Eye (tissue), 1 donor: ENCODE measurements around the gene POC1A.

Experiments used
- DNase-seq: peaks from one replicate; pipeline ENCODE4 v3.0.0-alpha.2; 2015

Gene POC1A

GRCh38 chr3:52084216-52084945 lies 69.8 kb downstream of the POC1A start:
- no peak for DNase-seq

DNA sequence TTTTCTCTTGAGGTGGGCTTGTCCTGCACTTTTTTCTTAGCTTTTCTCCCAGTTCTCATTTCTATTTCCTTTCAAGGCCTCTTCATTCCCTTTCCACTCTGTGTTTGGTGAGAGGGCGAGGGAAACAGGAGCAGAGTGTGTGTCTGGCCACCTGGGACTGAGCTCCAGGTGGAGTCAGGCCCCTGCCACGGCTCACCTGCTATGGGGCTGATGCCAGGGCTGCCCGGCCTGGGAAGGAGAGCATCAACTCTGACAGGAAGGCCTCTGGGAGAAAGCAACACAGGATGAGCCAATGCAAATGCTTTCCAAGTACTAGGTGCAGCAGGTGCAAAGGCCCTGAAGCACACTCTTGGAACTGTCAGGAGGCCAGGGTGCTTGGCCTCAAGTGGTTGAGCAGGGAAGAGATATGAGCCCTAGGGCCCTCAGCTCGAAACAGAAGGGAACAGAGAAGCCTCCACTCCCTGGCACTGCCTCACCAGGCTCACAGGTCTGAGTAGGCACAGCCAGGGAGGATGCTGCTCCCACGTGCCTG lies 70.6 kb downstream of the POC1A start:
- DNase-seq = no peak

DNA sequence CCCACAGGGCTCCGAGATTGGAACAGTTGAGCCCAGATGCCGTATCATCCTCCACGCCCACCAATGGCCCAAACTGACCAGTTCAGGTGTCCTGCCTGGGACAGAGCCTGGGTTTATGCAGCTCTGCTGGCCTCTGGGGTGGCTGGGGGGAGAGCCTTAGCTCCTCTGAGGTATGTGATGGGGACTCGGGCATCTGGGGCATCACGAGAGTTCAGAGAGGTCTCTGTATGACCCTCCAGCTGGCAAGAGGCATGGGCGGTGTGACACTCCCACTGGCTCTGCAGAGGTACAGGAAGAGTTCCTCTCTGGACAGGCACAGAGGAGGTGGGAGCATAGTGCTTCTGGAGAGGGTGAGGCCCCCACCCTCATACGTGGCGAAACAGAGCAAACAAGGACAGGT lies 71.3 kb downstream of the POC1A start:
- DNase-seq = no peak

DNA sequence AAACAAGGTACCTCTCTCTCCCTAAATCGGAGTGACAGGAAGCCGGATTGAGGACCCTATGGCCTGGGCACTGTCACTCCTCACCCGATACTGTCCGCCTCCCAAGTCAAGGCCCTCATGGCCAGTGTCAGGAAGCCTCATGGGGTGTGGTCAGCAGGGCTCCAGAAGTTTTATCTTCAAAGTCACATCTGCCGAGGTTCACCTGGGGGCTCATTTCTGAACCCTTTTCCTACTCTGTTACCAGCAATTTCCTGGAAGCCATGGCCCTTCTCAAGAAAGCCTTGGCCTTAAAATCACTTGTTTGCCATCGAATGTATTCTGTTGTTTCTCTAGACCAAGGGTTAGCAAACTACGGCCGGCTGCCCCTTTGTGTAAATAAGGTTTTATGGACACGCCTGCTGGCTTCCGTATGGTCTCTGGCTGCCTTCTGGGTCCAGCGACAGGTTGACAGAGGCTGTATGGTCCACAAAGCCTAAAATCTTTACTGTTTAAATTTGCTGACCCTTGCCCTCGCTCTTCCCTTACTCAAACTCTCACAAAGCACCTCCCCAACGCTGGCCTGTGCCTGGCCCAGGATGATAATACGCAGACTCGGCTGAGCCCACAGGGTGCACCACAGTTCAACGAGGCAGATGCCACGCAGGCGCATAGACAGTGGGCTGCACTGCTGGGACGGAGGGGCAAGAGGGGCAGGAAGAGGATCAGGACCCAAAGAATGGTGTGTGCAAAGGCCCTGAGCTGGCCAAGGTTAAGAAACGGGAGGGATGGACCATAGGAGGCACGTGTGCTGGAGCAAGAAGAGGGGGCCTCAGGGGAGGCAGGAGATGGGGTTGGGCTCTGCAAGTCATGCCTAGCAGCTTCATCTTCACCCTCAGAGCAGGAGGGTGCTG lies 73.1 kb downstream of the POC1A start:
- no peak for DNase-seq

- no peak for DNase-seq
Observed at GRCh38 chr3:52079958-52080357, 74.3 kb downstream of the POC1A start.

GRCh38 chr3:52078781-52079560 lies 75.3 kb downstream of the POC1A start:
- no peak for DNase-seq

GRCh38 chr3:52077925-52078324 lies 76.3 kb downstream of the POC1A start:
- no peak for DNase-seq

DNA sequence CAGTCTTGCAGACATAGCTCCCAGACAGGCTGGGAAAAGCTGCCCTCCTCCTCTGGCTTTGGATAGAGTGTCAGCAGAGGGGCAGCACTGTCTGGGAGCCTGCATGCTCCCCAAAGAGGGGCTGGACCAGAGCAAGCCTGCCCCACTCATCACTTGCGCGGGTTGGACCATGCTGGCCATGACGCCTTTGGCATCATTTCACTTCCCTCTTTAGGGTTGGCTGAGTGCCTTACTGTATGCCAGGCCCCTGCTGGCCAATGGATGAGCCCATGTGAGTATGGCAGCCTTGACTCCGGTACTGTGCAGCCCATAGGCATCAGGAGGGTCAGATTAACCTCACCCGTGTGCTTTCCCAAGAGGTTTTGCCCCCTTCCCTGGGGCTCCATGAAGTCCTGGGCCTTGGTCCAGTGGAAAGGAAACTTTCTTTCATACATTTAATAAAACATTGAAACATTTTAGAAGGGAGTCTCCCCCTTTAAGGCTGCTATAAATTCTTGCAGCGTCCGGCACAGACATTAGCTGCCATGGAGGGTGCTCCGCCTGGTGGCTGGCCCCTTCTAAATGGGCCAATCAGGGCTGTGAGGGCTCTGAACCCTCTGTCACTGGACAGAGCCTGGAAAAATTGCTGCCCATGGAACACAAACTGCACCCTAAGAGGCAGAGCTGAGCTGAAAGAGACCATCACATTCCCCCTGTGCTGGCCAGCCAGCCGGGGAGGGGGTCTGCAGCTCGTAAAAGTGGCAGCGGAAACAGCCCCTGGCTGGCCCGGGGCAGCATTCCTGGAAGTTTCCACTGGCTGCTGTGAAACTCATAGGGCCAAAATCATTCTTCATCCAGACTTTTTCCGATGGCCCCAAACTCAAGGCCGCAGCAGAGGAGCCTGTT lies 77.1 kb downstream of the POC1A start:
- no peak for DNase-seq

DNA sequence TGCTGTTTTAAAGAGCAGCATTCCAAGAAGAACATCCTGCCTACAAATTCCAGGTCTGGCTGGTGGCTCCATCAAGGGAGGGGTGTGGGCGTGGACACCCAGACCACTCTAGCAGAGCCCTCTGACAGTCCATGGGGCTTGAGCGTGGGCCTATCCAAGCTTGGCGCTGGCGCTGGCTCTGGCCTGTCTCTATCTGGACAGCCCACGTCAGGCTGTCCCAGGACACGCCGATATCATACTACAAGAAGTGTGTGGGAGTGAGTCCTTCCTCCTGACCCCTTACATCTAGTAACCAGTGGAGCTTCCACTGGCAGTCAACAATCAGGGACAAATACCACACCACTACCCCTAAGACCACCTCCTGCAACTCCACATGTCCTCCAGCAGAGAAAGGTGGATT lies 80.7 kb downstream of the POC1A start:
- no peak for DNase-seq

GRCh38 chr3:52072471-52072870 lies 81.8 kb downstream of the POC1A start:
- DNase-seq = no peak

DNA sequence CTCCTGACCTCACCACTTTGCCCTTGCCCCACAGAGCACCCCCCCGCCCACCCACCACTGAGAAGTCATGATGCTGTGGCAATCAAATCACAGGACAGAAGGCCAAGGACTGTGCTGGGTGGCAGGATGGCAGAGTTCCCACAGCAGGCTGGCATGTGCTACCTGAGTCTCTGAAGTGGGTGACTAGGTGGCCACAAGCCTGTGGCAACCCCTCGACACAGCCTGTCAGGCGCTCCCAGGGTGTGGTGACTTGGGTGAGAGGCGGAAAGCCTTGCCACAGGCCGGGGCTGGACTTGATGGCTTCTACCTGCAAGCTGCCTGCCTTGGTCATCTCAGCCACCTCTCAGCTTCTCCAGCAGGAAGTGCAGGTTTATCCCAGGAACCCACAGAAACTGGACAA lies 82.2 kb downstream of the POC1A start:
- no peak for DNase-seq

DNA sequence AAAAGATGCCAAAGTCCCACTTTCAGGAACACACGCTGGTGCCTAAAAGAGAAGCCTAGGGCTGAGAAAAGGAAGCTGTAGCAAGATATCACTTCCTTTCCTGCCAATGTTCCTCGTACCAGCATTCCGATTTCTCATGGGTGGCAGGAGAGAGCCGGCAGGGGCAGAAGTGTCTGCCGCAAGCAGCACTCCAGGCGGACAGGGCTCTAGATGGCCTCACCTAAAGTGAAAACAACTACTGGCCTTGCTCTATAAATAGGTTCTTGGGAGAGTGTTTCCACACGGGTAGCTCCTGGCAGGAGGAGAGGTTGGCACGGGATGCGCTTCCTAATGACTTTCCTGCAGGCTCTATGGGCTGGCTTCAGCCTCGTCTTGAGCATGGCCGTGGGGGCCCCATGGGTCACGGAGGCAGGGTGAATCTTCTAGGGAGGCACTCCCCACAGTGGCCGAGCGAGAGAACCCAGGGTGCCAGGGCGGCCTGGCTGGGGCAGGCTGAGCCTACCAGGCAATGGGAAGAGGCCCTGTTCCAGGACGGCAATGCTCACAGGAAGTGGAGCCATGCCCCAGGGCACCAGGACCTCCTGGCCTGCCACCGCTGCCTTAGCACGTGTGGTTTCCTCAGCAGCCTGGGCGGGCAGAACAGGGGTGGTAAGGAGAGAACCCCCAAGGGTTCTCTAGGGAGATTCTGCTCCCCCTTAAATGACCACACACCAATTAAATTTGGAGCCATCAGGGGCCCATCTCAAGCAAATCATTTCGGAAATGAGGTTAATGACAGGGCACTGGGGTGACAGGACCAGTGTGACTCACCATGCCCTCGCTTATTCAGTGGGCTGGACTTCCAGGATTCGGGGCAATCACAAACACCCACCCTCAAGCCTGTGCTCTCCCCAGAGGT lies 83.2 kb downstream of the POC1A start:
- DNase-seq = no peak

- DNase-seq = no peak
Observed at GRCh38 chr3:52069855-52070254, 84.4 kb downstream of the POC1A start.

DNA sequence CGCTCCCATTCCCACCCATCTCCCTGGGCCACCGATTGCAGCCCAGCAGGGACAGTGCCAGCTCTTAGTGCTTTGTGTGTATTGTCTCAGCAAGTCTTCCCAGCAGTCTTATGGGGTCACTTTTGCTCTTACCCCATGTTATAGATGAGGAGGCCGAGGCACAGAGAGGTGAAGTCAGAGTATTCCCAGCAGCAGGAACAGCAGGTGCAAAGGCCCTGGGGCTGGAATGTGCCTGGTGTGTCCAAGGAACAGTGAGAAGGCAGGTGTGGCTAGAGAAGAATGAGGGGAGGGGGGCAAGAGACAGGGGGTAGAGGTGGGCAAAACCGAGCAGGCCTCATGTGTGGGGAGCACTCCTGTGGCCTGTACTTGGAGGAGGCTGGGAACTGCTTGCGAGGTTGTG lies 85.1 kb downstream of the POC1A start:
- DNase-seq = no peak

DNA sequence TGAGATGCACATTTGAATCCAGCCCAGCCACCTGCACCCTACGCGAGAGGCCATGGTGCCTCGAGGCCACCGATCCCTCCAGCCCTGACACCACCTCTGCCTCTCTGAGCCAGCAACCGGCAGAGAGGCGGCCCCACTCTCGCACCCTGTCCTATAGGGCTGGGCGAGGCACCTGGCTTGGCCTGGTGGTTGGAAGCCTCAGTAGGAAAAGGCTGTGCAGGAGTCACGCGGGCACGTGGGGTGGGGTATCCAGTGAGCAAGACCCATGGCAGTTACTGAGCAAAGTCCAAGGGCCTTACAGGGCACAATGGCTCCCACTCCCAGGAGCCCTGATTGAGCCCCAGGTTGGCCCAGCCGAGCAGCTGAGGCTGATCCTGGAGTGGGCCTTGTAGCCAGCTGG lies 85.5 kb downstream of the POC1A start:
- no peak for DNase-seq

DNA sequence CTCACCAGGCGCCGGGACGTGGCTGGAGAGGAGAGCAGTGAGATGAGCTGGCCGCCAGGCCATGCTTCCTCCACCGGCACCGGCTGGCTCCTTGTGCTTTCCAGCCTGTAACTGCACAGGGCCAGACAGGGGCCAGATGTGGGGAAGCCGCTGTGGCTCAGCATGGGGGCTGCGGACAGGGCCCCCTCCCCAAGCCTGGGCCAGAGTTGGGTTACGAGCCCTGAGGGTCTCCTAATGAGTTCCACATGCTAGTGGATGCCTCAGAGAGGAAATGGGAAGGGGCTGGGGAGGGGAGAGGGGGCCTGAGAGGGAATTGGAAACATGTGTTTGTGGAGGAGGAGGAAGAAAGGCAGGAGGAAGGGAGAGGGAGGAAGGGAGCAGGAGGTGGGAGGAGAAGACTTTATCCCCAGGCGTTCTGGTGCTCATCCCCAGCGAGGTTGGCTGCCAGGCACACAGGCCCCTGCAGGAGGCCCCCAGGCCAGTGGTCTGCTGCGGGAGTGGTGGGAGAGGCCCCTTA lies 86.1 kb downstream of the POC1A start:
- DNase-seq = peak; percentile 89

DNA sequence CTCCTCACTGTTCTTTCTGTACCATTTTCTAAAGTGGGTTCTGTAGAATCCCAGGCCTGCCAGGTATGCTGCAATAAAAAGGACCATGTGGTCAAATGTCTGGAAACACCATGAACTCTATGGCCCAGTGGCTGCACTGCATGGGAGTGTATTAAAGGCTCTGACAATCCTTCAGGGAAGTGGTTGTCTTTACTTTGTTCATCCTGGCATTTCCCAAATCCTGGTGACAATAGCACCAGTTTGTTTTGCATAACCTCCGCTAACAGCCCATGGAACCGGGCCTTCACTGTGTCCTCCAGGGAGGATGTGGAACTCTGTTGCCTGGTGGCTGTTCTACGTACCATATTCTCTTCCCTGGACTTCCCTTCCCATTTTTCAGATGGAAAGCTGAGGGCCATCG lies 86.7 kb downstream of the POC1A start:
- DNase-seq = no peak

- no peak for DNase-seq
Observed at GRCh38 chr3:52067046-52067445, 87.2 kb downstream of the POC1A start.

DNA sequence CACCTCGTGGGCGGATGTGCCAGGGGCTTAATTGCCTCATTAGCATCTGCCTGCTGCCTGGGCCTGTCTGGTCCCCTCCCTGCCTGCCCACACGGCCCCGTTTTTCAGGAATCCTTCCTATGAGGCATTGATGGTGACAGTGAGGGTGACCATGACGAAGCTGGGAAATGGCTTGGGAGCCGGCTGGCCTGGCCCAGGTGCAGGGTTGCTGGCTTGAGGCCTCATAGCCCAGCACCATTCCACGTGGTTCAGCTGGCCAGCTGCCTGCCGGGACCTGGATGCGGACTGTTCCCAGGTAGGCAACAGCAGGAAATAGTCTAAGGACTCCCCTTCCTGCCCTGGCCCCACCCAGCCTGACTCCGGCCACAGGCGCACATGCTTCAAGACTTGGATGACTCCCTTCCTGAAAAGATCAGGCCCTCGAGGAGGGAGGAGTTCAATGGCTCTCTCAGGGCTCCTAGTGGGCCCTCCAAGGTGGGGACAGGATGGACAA lies 88.9 kb downstream of the POC1A start:
- no peak for DNase-seq

- no peak for DNase-seq
Observed at GRCh38 chr3:52064561-52064960, 89.7 kb downstream of the POC1A start.
